MV-4-11 (cell line): ENCODE data around the gene RELL2.
A peak's percentile ranks its signal among the peaks of the same experiment; 100 is the strongest.

Source experiments
- DNase-seq: peaks from one replicate; lab custom pipeline; 2025; lab: John Stamatoyannopoulos, UW

The RELL2 gene

GRCh38 chr5:141618804-141619554, 17.8 kb upstream of the RELL2 start, which contains the start of gene DIAPH1:
DIAPH1 (minus strand) TSS chr5:141619000; CDS start chr5:141618914, 86 bp downstream.
- peak; percentile 92 for DNase-seq

DNA sequence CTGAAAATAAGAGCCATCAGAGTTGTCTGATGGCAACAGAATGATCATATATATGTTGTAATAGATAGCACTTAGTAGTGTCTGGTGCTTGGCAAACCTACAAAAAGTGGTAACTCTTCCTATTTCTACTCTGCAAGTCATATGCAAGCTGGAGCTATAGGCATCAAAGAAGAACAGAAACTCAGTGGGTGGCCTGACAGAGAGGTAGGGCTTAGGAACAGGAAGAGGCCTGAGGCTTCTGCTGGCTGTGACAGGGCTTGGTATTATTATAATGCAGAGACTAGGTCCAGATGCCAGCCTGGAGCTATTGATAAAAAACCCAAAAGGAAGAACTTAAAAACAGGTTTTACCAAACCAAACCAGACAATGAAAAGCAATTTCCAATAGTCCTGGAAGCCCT, 13.6 kb upstream of the RELL2 start:
- DNase-seq: peak; percentile 99

GRCh38 chr5:141623611-141624010, 13.2 kb upstream of the RELL2 start:
- peak; percentile 67 for DNase-seq

DNA sequence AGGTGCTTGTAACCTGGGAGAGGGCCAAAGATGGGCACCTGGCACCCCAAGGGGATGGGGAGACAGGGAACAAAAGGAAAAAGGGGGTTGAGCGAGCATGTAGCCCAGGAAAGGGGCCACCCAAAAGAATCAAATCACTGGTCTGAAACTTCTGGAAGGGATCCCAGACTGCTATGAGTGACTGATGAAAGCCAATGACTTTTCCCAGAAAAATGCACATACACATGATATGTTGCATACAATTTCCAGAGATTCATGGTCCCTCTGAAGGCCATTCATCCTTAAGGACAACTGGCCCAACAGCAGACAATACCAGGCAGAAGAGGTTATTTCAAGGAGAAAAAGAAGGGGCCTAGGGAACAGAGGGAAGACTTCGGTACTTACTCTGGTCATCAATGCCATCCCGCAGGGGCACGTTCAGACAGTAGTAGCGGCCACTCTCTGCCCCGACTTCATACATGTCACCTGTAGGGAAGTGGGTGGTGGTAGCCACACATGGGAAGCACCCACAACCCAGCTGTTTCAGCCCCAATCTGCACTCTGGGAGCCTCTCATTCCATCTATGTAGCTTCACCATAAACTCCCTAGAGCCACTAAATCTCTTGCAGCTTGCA, 8.5 kb upstream of the RELL2 start:
- DNase-seq: no peak

- DNase-seq: no peak
Measured at GRCh38 chr5:141630570-141631140, 6.1 kb upstream of the RELL2 start.

DNA sequence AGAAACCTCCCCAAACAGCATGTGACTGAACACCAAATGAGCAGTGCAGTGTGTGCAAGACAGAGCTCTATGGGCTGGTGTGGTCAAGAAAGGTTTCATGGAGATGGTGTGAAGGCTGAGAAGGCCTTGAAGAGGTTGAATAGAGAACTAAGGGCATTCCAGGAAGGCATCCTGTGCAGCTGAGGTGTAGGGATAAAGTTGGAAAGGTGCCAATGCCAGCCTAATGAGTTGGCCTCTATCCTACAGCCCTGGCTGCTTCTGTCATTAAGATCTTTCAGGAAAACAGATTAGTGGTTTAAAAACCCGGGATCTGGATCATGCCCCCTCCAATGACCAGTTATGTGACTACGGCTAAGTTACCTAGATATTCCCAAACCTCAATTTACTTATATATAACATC, 4.1 kb upstream of the RELL2 start:
- DNase-seq: no peak

GRCh38 chr5:141633871-141634561, 2.8 kb upstream of the RELL2 start:
- DNase-seq: peak; percentile 90

GRCh38 chr5:141634720-141635119, 2.1 kb upstream of the RELL2 start:
- no peak for DNase-seq

- no peak for DNase-seq
Measured at GRCh38 chr5:141635646-141636045, 1.2 kb upstream of the RELL2 start.

GRCh38 chr5:141636106-141636412, 738 bp upstream of the RELL2 start:
- no peak for DNase-seq

DNA sequence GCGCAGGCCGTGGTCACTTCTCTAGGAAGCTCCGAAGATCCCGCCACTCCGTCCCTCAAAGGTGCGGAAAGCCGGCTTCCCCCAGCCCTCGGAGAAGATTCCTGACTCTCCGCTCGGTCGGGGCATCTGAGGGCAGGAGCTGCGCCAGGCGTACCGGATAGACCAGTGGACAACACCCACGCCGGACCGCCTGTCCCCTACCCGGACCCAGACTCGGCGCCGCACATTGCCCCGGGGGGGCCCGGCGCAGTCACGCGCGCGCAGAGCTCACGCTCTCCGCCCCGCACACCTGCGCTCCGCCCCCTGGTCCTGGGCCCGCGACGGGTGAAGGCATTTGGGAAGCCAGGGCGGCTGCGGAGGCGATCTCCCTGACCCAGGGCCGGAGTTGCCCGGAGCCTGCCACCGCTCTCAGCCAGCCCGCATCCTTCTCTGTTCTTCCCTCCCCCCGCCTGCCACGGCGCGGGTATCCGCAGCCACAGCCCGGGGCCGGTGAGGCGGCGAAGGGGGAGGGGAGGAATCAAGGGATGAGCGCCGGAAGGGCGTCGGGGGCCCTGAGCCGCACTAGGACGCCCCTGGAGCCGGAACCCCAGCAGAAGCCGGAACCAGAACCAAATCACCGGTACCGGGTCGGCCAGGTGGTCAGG, 448 bp downstream of the RELL2 start:
- DNase-seq: no peak

DNA sequence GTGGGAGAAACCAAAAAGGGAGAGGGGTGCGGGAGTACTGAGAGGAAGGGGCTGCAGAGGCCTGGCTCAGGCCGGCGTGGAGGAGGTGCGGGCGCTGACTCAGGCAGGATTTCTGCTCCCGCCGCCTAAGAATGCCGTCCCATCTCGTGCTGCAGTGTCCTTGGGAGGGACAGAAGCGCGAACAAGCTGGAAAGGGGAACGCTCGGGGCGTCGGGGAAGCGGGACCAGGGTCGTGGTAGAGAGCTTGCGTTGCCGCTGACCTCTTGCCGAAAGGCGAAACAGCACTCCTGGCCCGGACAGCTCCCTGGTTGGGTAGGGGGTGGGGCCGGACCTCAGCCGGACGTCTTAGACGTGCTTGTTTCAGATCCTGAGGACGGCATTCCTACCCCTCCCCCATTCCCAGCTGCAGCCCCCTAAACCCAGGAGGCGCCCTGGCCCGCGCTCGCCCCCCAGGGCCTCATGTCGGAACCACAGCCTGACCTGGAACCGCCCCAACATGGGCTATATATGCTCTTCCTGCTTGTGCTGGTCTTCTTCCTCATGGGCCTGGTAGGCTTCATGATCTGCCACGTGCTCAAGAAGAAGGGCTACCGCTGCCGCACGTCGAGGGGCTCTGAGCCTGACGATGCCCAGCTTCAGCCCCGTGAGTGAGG, 1.1 kb downstream of the RELL2 start:
- DNase-seq: peak; percentile 88

DNA sequence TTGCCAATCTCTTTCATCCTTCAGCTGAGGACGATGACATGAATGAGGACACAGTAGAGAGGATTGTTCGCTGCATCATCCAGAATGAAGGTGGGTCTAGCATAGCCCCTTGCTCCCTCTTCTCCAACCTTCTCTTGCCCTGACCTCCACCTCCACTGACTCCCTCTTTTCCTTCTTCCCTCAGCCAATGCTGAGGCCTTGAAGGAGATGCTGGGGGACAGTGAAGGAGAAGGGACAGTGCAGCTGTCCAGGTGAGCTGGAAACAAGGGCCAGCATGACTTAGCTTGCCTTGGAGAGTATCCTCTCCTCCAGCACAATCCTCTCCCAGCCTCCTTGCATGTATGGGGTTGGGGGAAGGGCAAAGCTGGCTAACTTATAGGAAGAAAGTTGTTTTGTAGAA, 2.0 kb downstream of the RELL2 start:
- DNase-seq: no peak

GRCh38 chr5:141639357-141640050, 2.7 kb downstream of the RELL2 start:
- DNase-seq: no peak

DNA sequence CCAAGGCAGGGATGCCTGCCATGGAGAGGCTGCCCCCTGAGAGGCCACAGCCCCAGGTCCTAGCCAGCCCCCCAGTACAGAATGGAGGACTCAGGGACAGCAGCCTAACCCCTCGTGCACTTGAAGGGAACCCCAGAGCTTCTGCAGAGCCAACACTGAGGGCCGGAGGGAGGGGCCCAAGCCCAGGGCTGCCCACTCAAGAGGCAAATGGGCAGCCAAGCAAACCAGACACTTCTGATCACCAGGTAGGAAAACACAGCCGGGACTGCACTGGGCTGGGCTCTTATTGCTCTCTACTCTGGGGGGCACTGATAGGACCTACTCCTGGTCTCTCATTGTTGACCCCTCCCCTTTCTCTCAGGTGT, 3.2 kb downstream of the RELL2 start:
- DNase-seq: no peak

DNA sequence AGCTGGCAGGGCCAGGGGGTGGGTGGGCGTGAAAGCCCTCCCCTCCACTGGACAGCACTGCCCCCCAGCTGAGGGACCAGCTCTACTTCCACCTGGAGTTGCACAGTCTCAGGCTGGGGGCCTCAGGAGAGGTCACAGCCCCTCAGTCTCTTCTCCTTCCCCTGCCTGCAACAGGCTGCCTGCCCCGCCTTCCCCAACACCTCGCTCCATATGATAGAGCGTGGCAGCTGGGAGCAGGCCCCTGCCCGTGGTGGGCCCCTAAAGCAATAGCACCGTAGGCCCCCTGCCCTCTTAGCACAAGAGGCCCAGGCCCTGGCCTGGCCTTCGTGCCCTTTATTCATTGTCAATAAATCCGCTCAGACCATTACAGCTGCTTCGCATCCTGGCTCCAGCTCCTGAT, 3.9 kb downstream of the RELL2 start:
- DNase-seq: no peak

- DNase-seq: peak; percentile 55
Measured at GRCh38 chr5:141641634-141642267, 5.0 kb downstream of the RELL2 start.

GRCh38 chr5:141646026-141646425, 9.2 kb downstream of the RELL2 start:
- no peak for DNase-seq

DNA sequence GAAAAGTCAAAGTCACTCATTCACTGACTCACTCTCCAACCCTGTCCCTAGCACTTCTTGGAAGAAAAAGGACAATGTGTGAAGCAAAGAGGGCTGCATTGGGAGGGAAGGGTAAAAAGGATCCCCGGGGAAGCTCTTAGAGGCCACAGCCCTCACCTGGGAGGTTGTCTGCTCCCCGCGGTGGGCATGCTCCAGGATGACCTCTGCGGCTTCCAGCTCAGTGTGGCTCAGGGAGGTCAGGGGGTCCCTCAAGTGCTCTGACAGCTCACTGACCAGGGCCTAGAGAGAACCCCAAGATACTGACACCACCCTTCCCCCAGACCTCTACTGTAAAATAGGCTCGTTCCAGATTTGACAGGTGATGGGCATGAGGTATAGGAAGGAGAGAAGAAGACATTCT, 10.4 kb downstream of the RELL2 start:
- no peak for DNase-seq

- no peak for DNase-seq
Measured at GRCh38 chr5:141647851-141648250, 11.1 kb downstream of the RELL2 start.
